ENCODE data around the gene TRIM66. TPM values are rescaled to one million over a fixed set of nuclear protein-coding genes. Genes with fewer than 3 reads are reported as not detected.

The TRIM66 gene
- total and polyA plus RNA-seq, 10 of the 15 experiments (the other 5 are each of a cell fraction or from before 2014, with no cell fraction given): 1.7 to 14.5 (median 7.4) TPM

- ATAC-seq: no peak
- no peaks in the 10 kb centered on the region for H3K79me2 ChIP-seq (ENCODE audit: control insufficient read depth, insufficient read depth, low read length)
- intact Hi-C loops (cut with micrococcal nuclease; ENCODE audit: unreplicated experiment) (no loop called here), in situ Hi-C loops (cut with MboI) (no loop called here)
- no peak for FAIRE-seq
- H3K27me3 ChIP-seq (replicated peaks in 1 of 2; ENCODE audit: control insufficient read depth in 2 of 2, insufficient read depth in 2 of 2, low read length in 1 of 2): no peaks in the 10 kb centered on the region
- no peaks in the 10 kb centered on the region for H3K9me3 ChIP-seq (replicated peaks; ENCODE audit: control insufficient read depth, insufficient read depth, low read length)
- no peak for TF ChIP-seq E2F4 (IDR thresholded peaks at IDR 0.05; ENCODE audit: low read depth, low read length)
- TF ChIP-seq RCOR1 (conservative IDR thresholded peaks at IDR 0.05; ENCODE audit: low read depth, low read length): no peak
- no peak for TF ChIP-seq NR2F1 (conservative IDR thresholded peaks at IDR 0.05)
- no peak for TF ChIP-seq NR2C2 (IDR thresholded peaks at IDR 0.05; ENCODE audit: borderline replicate concordance, control insufficient read depth, insufficient read length, low read depth)
- TF ChIP-seq ZBED1 (IDR thresholded peaks at IDR 0.05; ENCODE audit: borderline replicate concordance): no peak
- TF ChIP-seq BACH1 (IDR thresholded peaks at IDR 0.05; ENCODE audit: borderline replicate concordance): no peak
- no peak for TF ChIP-seq SRF (IDR thresholded peaks at IDR 0.05; ENCODE audit: low read depth in 2 of 2, low read length in 2 of 2)
- no peak for TF ChIP-seq ESRRA (IDR thresholded peaks at IDR 0.05; ENCODE audit: low read length)
- TF ChIP-seq ZNF592 (IDR thresholded peaks at IDR 0.05): no peak
- no peak for TF ChIP-seq IKZF1 (conservative IDR thresholded peaks at IDR 0.05)
- TF ChIP-seq IRF4 (IDR thresholded peaks at IDR 0.05; ENCODE audit: low read depth, low read length): no peak
- no peak for TF ChIP-seq YBX1 (IDR thresholded peaks at IDR 0.05)
- TF ChIP-seq KDM1A (IDR thresholded peaks at IDR 0.05; ENCODE audit: borderline replicate concordance): no peak
- H3K36me3 ChIP-seq (ENCODE audit: control insufficient read depth in 2 of 2, insufficient read depth in 2 of 2, low read length in 1 of 2): peaks cover 4 to 13% of the 10 kb centered on the region in 2 experiments; a peak in 3 of 4 replicates
- SMC1A ChIA-PET (ENCODE audit: uncharacterized antibody, unreplicated experiment): no interaction called here
- H3K27ac ChIP-seq (ENCODE audit: control insufficient read depth, insufficient read depth): no peak overlapping the region
- no peak for DNase-seq (ENCODE audit: low read depth, low spot score)
- no peak overlapping the region for H3K4me2 ChIP-seq (ENCODE audit: control insufficient read depth, insufficient read depth)
- no peaks in the 10 kb centered on the region for H4K20me1 ChIP-seq (ENCODE audit: control insufficient read depth, insufficient read depth)
- WGBS (ENCODE audit: insufficient coverage, insufficient replicate concordance, low lambda C conversion rate, missing lambda C conversion rate): 76% methylated on average over 4 of the region's 4 CpGs
- H2AFZ ChIP-seq (ENCODE audit: control insufficient read depth, low read depth, low read length): no peak overlapping the region
- POLR2A ChIA-PET: no interaction called here
- RAD21 ChIA-PET (ENCODE audit: unreplicated experiment): no interaction called here
- H3K9ac ChIP-seq (ENCODE audit: control insufficient read depth, insufficient read depth, low read length): no peak overlapping the region
- H3K4me3 ChIP-seq: no peak overlapping the region
- H3K4me1 ChIP-seq (ENCODE audit: control insufficient read depth, insufficient read depth, low read length): no peaks in the 10 kb centered on the region
- CTCF ChIA-PET: no interaction called here
- BruUV-seq (replicated peaks): no TSS peak
Observed at GRCh38 chr11:8615291-8616032, 67.0 kb downstream of the TRIM66 start.

Measured in GM12878 (cell line).